Right renal cortex interstitium (tissue), 3 donors: ENCODE results near the gene SDR42E1. TPM values are rescaled to one million over a fixed set of nuclear protein-coding genes. Genes with fewer than 3 reads are reported as not detected.
"Not testable (repeated sequence)": the region's sequence is repeated elsewhere in the genome, so short reads cannot be mapped to it uniquely, and the experiment has no call there.

Experiments used
- DNase-seq, 3 donors: peaks; one replicate each; pipeline ENCODE4 v3.0.0-alpha.2; 2013; ENCODE audit warnings: low read depth in 3 of 3, low spot score in 2 of 3
- polyA plus RNA-seq, 3 donors: library from polyadenylated mRNA; unstranded; fragments of 120-200 nt; gene quantifications; one replicate each; pipeline ENCODE4 v1.2.1, GENCODE V29; 2013; ENCODE audit not compliant: insufficient read length in 3 of 3

SDR42E1 gene
- polyA plus RNA-seq, 3 donors: 13.0 to 14.9 (median 14.6) TPM

- no peak for DNase-seq
Measured at GRCh38 chr16:82037666-82038065, 26.4 kb upstream of the SDR42E1 start.

GRCh38 chr16:82037251-82037650, 26.0 kb upstream of the SDR42E1 start:
- DNase-seq: no peak

- DNase-seq: no peak
Measured at GRCh38 chr16:82034981-82035612, 23.8 kb upstream of the SDR42E1 start, which contains the start of gene HSD17B2. Gene HSD17B2, plus strand, starts transcription at chr16:82035253. Its CDS starts 172 bp downstream, at chr16:82035425.

DNA sequence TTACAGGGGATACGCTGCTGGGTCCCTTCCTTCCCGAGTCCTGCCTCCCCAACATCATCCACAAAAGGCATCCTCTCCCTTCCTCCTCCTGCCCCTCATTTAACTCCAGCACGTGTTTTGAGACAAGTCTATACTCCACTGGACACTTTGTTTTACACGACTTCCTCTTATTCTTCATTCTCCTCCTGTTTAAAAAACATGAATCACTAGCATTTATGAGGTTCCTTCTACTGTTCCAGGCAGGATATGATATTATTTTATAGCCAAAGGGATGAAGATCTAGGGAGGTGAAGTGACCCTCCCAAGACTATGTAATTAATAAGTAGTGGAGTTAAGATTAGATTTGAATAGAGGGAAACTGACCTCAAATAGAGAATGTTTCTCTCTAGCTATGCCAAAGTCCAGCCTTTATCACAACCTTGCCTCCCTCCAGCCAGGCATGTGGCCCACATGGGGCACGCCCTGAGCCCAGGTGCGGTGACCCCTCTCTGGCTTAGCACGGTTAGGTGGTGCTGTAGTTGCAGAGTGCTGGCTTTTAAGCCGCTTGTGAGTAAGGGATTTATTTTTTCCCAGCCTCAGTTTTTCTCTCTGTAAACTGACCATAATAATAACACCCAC, 22.5 kb upstream of the SDR42E1 start:
- DNase-seq: no peak

DNA sequence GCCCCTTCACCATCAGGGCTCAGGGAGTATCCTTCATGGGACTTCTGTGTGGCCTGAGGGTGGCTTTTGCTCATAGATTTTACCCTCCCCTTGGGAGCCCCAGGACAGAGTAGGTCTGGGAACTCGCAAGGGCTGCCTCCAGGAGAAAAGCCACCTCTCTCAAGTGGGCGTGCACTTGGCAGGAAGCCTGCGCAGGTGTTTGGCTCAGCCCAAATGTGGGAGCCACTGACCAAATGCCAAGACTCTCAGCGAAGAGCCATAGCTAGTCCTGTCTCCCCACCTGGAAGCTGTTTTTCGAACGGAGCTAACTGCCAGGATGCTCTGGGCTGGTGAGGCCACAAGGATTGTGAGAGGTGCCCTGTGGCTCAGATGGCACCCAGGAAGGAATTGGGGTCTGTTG, 21.7 kb upstream of the SDR42E1 start:
- DNase-seq: no peak

- DNase-seq: no peak
Measured at GRCh38 chr16:82031116-82032084, 20.1 kb upstream of the SDR42E1 start.

- no peak for DNase-seq
Measured at GRCh38 chr16:82027629-82028064, 16.4 kb upstream of the SDR42E1 start.

DNA sequence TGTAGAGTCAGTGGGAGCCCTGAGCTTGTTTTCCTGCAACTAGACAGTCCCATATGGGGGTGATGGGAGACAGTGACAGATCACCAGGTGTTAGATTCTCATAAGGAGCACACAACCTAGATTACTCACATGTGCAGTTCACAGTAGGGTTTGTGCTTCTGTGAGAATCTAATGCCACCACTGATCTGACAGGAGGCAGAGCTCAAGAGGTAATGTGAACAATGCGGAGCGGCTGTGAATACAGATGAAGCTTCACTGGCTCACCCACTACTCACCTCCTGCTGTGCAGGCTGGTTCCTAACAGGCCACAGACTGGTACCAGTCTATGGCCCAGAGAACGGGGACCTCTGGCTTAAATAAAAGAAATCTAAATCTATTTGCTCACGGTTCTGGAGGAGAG, 13.6 kb upstream of the SDR42E1 start:
- DNase-seq: no peak

- no peak for DNase-seq
Measured at GRCh38 chr16:82024316-82024715, 13.0 kb upstream of the SDR42E1 start.

DNA sequence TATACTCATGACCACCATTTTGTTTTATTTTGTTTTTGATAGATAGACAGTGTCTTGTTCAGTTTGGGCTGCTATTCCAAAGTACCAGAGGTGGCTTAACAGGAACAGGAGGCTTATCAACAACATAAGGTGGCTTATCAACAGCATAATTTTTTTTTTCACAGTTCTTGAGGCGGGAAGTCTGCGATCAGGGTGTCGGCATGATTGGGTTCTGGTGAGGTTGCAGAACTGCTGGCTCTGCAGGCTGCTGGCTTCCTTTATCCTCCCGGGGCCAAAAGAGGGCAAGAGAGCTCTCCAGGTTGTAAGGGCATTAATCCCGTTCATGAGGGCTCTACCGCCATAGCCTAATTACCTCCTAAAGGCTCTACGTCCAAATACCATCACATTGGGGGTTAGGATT, 11.9 kb upstream of the SDR42E1 start:
- no peak for DNase-seq

GRCh38 chr16:82020051-82020450, 8.8 kb upstream of the SDR42E1 start:
- no peak for DNase-seq

DNA sequence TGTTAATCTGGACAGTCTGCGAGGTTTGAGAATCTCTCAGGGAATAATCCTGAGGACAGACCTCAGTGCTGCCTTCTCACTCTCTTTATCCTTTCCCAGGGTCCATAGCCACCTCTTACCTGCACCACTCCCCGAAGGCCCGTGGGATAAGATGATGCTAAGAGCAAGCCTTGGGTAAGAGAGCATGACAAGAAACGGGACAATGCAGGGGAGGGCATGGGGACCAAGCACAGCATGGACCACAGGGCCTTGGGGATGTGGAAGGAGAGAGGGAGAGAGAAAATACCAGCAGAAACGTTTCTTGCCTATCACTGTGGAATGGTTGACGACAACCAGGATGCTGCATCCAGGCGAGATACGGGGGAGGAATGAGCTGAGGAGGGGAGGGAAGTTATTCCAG, 8.3 kb upstream of the SDR42E1 start:
- DNase-seq: no peak

- no peak for DNase-seq
Measured at GRCh38 chr16:82017911-82018568, 6.8 kb upstream of the SDR42E1 start.

- DNase-seq: no peak
Measured at GRCh38 chr16:82016964-82017363, 5.7 kb upstream of the SDR42E1 start.

DNA sequence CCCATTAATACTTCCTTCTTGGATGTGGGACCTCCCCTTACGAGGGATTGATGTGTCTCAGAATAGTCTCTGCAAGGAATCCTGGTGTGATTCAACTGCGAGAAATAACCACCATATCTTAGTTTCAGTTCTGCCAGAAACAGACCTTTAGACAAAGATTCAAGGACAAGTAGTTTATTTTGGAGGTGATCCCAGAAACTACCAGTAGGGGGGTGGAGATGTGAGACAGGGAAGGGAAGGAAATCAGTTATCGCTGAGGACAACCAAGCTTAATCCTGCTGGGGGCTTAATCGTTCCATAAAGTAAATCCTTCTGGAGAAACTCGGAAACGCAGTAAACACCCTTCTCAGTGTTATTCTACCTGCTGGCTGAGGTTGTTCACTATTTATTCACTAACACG, 5.0 kb upstream of the SDR42E1 start:
- no peak for DNase-seq

DNA sequence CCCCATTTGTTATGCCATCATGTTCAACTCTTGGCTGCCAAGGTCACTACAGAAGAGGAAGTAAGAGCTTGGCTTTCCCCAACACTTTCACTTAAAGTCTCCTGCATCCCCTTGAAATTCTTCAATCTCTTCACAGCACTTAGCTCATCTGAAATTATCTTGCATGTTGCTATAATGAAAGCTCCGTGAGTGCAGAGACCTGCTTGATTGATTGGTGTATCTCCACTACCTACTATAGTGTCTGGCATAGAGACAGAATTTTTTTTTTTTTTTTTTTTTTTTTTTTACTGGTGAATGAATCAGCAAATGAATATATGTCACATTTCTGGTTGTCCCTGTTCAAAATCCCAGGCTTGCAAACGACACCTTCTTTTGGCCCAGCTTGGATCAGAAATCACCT, 1.9 kb upstream of the SDR42E1 start:
- no peak for DNase-seq

DNA sequence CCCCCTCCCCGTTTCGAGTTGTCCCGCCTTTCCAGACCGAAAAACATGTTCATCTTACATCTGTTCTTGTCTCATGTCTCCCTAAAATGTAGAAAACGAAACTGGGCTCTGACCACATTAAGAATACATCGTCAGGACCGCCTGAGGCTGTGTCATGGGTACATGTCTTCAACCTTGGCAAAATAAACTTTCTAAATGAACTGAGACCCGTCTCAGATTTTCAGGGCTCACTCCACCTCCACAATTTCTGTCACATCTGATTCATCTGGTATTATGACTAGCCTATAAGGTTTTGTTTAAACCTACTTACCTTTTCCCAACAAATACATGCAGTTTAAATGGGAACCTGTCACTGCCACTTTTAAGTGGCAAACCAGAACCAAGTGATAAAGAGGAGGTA, 621 bp downstream of the SDR42E1 start:
- no peak for DNase-seq

DNA sequence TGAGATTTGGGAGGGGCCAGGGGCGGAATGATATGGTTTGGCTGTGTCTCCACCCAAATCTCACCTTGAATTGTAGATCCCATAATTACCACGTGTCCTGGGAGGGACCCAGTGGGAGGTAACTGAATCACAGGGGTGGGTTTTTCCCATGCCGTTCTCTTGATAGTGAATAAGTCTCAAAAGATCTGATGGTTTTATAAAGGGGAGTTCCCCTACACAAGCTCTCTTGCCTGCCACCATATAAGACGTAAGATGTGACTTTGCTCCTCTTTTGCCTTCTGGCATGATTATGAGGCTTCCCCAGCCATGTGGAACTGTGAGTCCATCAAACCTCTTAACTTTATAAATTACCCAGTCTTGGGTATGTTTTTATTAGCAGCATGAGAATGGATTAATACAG, 1.5 kb downstream of the SDR42E1 start:
- DNase-seq: not testable (repeated sequence)

- no peak for DNase-seq
Measured at GRCh38 chr16:82008957-82009592, 2.2 kb downstream of the SDR42E1 start.

GRCh38 chr16:82007189-82007588, 4.1 kb downstream of the SDR42E1 start:
- no peak for DNase-seq
